Pancreas (tissue), 10 donors: ENCODE measurements around the gene SEC63. TPM values are rescaled to one million over a fixed set of nuclear protein-coding genes. Genes with fewer than 3 reads are reported as not detected.

Experiments used
- ATAC-seq, 4 donors: fragments of 200-7000 bp; cut with Tn5 transposase; one replicate each; pipeline versions ENCODE4 v1.8.0 to v1.9.1; 2020; ENCODE audit warnings: mild to moderate bottlenecking in 4 of 4, moderate library complexity in 4 of 4
- DNase-seq, 6 donors: peaks; one replicate each; pipeline ENCODE4 v3.0.0-alpha.2; 2020
- FAIRE-seq: peaks from 2 replicates; lab custom pipeline; 2012; peaks lifted over from hg19 to GRCh38; lab: Jason Lieb, UNC
- H3K27ac ChIP-seq, 4 donors: fragments of 200-600 bp; sonication (generic); 1 replicate in 3 of 4; 2 replicates in 1 of 4; pipeline versions ENCODE4 v1.5.0 to v1.8.0; 2020
- H3K27me3 ChIP-seq, 4 donors: fragments of 200-600 bp; one replicate each; pipeline ENCODE4 v1.8.0; 2021
- H3K36me3 ChIP-seq, 3 donors: fragments of 200-600 bp; sonication (generic) in 1 of 3; one replicate each; pipeline versions ENCODE4 v1.5.0 to v1.8.0; 2020 to 2021
- H3K4me1 ChIP-seq, 3 donors: fragments of 200-600 bp; one replicate each; pipeline ENCODE4 v1.8.0; 2021
- H3K4me3 ChIP-seq, 4 donors: fragments of 200-600 bp; sonication (generic) in 2 of 4; one replicate each; pipeline versions ENCODE4 v1.5.0 to v1.8.0; 2020 to 2021
- H3K9me3 ChIP-seq, 4 donors: fragments of 200-600 bp; one replicate each; pipeline ENCODE4 v1.8.0; 2021
- WGBS, 2 donors: extraction: QIAGEN DNeasy Blood & Tissue Kit; methylation state at CpG; one replicate each; pipeline ENCODE4 v1.1.7; 2013; 5-methylcytosine and 5-hydroxymethylcytosine counted together
- intact Hi-C, 3 donors: fragments of 100-400 bp; cut with DNase I; formaldehyde crosslinking; loops; one replicate each; pipeline versions ENCODE4 v1.11.1 to v1.14.2; 2022
- polyA plus RNA-seq, 2 donors: library from polyadenylated mRNA; stranded (reverse); fragments of 200-250 nt; gene quantifications; one replicate each; pipeline ENCODE4 v1.2.3, GENCODE V29; 2013
- total RNA-seq, 6 donors: library from RNA; stranded (reverse); fragmentation: NEBNext Ultra II Directional in 4 of 6; extraction: Animal tissue kit (Norgen Biotek cat#: 25700) in 4 of 6; gene quantifications; one replicate each; pipeline versions ENCODE4 v1.2.1 to v1.2.4, GENCODE V29; 2021 to 2023
- TF ChIP-seq, protein P1 (sequence below), 4 donors: fragments of 200-600 bp; sonication (generic) in 3 of 4; IDR thresholded peaks; one replicate each; pipeline versions ENCODE4 v1.5.0 to v1.8.0; 2021; ENCODE audit warnings: antibody characterized with exemption in 4 of 4
- donor health status: healthy with polysubstance abuse.
- donor health status: DM: no; HTN: no; CAD: no; lungs with moderate emphysema.
- donor health status: DM: no; HTN: no; CAD: no.
- donor health status: control.
- donor health status: control.
- donor health status: Bipolar disorder and iron deficiency.
- donor health status: DM: yes; HTN: yes; CAD: no.
- donor health status: DM: no; HTN: no; CAD: no.
- donor health status: DM: no; HTN: no; CAD: no.
- donor health status: DM: yes; HTN: yes; CAD: no.

SEC63 gene
- total and polyA plus RNA-seq, 8 donors = 34.4 to 146 (median 115) TPM

DNA sequence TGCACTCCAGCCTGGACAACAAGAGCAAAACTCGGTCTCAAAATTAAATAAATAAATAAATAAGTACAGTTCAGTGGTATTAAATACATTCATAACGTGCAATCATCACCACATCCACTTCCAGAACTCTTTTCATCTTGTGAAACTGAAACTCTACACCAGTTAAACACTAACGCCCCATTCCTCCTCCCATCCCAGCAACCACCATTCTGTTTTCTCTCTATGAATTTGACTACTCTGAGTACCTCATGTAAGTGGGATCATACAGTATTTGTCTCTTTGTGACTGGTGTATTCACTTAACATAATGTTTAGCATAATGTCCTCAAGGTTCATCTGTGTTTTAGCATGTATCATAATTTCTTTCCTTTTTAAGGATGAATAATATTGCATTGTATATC, 104.8 kb downstream of the SEC63 start:
- Histone ChIP-seq H3K36me3 (no peaks in the 10 kb centered on the region), H3K27ac (no peak overlapping the region), H3K9me3 (no peaks in the 10 kb centered on the region), H3K4me1 (no peaks in the 10 kb centered on the region), H3K27me3 (no peaks in the 10 kb centered on the region), H3K4me3 (no peak overlapping the region)
- intact Hi-C loops = no loop called here
- WGBS, 2 donors = 88 to 93% methylated on average over 3 of the region's 3 CpGs
- TF ChIP-seq, protein P1, sequence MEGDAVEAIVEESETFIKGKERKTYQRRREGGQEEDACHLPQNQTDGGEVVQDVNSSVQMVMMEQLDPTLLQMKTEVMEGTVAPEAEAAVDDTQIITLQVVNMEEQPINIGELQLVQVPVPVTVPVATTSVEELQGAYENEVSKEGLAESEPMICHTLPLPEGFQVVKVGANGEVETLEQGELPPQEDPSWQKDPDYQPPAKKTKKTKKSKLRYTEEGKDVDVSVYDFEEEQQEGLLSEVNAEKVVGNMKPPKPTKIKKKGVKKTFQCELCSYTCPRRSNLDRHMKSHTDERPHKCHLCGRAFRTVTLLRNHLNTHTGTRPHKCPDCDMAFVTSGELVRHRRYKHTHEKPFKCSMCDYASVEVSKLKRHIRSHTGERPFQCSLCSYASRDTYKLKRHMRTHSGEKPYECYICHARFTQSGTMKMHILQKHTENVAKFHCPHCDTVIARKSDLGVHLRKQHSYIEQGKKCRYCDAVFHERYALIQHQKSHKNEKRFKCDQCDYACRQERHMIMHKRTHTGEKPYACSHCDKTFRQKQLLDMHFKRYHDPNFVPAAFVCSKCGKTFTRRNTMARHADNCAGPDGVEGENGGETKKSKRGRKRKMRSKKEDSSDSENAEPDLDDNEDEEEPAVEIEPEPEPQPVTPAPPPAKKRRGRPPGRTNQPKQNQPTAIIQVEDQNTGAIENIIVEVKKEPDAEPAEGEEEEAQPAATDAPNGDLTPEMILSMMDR (IDR thresholded peaks at IDR 0.05) = no peak
- no peak for DNase-seq
- no peak for FAIRE-seq
- no peak for ATAC-seq

DNA sequence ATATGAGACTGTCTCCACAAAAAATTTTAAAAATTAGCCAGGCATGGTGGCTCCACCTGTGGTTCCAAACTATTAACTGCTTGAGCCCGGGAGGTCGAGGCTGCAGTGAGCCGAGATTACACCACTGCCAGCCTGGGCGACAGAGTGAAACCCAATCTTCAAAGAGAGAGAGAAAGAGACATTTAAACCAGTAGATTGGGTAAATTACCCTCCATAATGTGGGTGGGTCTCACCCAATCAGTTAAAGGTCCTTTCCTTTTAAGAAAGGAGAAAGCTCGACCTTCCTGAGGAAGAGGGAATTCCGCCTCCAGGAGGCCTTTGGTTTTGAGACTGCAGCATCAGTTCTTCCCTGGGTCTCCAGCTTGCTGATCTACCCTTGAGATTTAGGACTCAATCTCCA, 108.7 kb downstream of the SEC63 start:
- WGBS, 2 donors = 78 to 84% methylated on average over 6 of the region's 6 CpGs
- intact Hi-C loops = loop anchor here in 2 of 3 donors (5.0 kb wide), 2 partner anchors 42 to 47 kb away; no protein-coding TSS in a partner anchor
- TF ChIP-seq, protein P1 (IDR thresholded peaks at IDR 0.05) = no peak
- Histone ChIP-seq H3K4me1 (peaks cover 0 to 5% (median 0%) of the 10 kb centered on the region in 3 donors), H3K36me3 (no peaks in the 10 kb centered on the region), H3K27ac (no peak overlapping the region), H3K27me3 (no peaks in the 10 kb centered on the region), H3K9me3 (no peaks in the 10 kb centered on the region), H3K4me3 (no peak overlapping the region)
- ATAC-seq = no peak
- DNase-seq = no peak
- FAIRE-seq = no peak

DNA sequence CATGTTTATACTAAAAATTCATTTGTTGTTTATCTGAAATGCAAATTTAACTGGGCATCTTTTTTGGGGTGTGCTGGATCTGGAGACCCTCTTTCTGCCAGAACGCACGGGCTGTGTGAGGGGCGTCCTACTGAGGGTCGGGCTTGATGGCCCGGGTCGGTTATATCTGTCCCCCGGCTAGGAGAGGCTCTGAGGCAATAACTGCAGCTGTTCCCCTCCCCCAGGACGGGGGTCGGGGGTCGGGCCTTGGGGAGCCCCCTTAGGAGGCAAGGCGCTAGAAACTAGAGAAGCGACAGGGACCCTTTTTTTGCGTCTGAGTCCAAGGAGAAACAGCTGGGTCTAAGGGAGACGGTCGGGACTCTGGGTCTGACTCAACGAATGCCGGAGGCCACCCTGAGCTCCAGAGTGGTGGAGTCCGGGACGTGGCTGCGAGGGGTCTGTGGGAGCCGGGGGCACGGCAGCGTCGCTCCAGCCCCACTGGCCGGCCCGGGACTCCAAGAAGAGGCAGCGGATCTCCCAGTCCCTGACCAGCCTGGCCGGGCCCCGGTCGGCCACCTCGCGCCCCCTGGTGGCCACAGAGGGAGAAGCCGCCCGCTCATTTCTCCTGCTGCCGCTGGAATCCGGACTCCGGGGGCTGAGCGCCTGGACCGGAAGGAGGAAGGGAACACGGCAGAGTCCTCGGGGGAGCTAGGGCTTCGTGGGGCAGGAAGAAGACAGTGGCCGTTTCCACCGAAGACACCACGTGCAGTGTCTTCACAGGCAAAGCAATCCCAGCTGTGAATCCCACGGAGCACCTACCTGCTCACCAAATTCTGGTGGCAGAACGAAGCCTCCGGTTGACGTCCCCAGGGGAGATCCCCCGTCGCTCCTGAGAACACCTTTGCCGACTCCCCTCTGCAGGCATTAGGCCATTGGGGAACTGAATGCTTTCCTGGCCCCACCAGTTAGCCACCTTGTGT, 109.9 kb downstream of the SEC63 start:
- Histone ChIP-seq H3K9me3 (no peaks in the 10 kb centered on the region), H3K4me1 (peaks cover 0 to 5% (median 0%) of the 10 kb centered on the region in 3 donors), H3K27ac (no peak overlapping the region), H3K27me3 (no peaks in the 10 kb centered on the region), H3K4me3 (peak overlapping the region in 3 of 4 donors; percentile 31 to 47 (median 46)), H3K36me3 (no peaks in the 10 kb centered on the region)
- TF ChIP-seq, protein P1 (IDR thresholded peaks at IDR 0.05) = peak; percentile 93 to 96 (median 94)
- DNase-seq (peak; percentile 81 to 99 (median 92)), FAIRE-seq (no peak), ATAC-seq (peak; percentile 97 to 100 (median 99))
- intact Hi-C loops = loop anchor here in 2 of 3 donors (5.0 kb wide), 2 partner anchors 41 to 46 kb away; no protein-coding TSS in a partner anchor
- 11 to 13% methylated on average over 48 to 52 of the region's 52 CpGs for WGBS, 2 donors

DNA sequence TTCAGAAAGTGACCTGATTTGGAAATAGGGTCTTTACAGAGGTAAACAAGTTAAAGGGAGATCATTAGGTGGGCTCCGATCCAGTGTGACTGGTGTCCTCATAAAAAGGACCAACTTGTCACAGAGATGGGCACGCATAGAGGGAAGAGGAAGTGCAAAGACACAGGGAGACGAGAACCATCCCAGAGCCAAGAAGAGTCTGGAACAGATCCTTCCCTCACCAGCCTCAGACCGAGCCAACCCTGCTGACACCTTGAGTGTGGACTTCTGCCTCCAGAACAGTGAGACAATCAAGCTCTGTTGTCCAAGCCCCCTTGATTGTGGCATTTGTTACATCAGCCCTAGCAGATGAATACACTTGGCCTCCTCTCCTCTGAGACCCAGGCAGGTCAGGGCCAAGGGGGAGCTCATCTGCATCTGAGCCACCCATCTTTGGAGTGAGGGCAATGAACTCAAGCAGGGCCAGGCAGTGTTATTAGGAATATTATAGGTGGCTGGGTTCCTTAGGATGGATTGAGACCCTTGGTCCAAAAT, 111.7 kb downstream of the SEC63 start:
- FAIRE-seq = no peak
- TF ChIP-seq, protein P1 (IDR thresholded peaks at IDR 0.05) = no peak

More for the DNA sequence above, 111.7 kb downstream of the SEC63 start:
- intact Hi-C loops = loop anchor here in 2 of 3 donors (5.0 kb wide), 2 partner anchors 39 to 44 kb away; no protein-coding TSS in a partner anchor
- Histone ChIP-seq H3K36me3 (no peaks in the 10 kb centered on the region), H3K4me3 (no peak overlapping the region), H3K9me3 (no peaks in the 10 kb centered on the region), H3K27me3 (no peaks in the 10 kb centered on the region), H3K4me1 (peaks cover 0 to 5% (median 0%) of the 10 kb centered on the region in 3 donors), H3K27ac (no peak overlapping the region)
- DNase-seq (no peak), ATAC-seq (no peak)
- 40 to 46% methylated on average over 4 of the region's 4 CpGs for WGBS, 2 donors
